ENCODE data around the gene WDR19.

DNA sequence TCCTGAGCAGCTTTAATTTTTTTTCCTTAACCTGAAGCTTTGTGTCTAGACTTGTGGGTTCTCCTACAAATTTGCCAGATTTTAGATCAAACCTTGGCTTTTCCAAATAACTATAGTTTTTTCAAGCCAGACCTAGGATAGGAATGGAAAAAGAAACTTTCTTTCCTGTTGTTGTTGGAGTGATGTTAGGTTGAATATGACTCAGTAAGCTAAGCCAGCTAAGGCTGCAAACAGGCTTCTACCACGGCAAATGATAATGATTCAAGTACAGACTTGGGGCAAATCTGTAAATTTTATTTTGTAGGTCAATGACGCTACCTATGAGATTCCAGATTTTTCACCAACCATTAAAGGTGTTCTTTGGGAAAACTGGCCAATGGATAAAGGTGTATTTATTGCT lies 45.6 kb downstream of the WDR19 start:
- TF ChIP-seq, protein P1, sequence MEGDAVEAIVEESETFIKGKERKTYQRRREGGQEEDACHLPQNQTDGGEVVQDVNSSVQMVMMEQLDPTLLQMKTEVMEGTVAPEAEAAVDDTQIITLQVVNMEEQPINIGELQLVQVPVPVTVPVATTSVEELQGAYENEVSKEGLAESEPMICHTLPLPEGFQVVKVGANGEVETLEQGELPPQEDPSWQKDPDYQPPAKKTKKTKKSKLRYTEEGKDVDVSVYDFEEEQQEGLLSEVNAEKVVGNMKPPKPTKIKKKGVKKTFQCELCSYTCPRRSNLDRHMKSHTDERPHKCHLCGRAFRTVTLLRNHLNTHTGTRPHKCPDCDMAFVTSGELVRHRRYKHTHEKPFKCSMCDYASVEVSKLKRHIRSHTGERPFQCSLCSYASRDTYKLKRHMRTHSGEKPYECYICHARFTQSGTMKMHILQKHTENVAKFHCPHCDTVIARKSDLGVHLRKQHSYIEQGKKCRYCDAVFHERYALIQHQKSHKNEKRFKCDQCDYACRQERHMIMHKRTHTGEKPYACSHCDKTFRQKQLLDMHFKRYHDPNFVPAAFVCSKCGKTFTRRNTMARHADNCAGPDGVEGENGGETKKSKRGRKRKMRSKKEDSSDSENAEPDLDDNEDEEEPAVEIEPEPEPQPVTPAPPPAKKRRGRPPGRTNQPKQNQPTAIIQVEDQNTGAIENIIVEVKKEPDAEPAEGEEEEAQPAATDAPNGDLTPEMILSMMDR (IDR thresholded peaks at IDR 0.05 in 8 of 11, conservative IDR thresholded peaks at IDR 0.05 in 3 of 11) = no peak
- TF ChIP-seq POLR2AphosphoS5 (IDR thresholded peaks at IDR 0.05) = no peak

Measured in spleen (tissue), 7 donors.